GM18505 (cell line): Measurements from ENCODE around the gene GRWD1.

ENCODE experiments used
- ATAC-seq: cut with Tn5 transposase; IDR thresholded peaks from one replicate; pipeline ENCODE4 v1.9.1; 2021; ENCODE audit not compliant: unreplicated experiment
- POLR2A ChIP-seq: IDR thresholded peaks from 4 replicates; pipeline ENCODE4 v1.6.1; 2011; ENCODE audit warnings: borderline replicate concordance; ENCODE audit not compliant: insufficient read depth, insufficient read length; ENCODE audit errors: extremely low read depth

GRWD1 gene

DNA sequence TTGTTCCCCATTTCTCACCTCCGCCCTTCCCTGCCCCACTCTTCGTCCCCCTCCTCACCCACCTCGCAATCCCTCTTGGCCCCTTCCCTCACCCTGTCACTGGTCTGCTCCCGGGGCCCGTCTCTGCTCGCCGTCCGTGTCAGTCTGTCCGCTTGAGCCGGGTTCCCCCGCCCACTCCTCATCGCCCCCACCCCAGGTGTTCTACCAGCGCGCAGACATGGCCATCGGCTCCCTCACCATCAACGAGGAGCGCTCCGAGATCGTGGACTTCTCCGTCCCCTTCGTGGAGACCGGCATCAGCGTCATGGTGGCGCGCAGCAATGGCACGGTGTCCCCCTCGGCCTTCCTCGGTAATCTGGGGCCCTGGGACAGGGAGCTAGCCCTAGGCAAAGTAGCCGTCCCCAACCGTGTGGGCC, 30.0 kb upstream of the GRWD1 start:
- no peak for ATAC-seq
- TF ChIP-seq POLR2A = no peak

DNA sequence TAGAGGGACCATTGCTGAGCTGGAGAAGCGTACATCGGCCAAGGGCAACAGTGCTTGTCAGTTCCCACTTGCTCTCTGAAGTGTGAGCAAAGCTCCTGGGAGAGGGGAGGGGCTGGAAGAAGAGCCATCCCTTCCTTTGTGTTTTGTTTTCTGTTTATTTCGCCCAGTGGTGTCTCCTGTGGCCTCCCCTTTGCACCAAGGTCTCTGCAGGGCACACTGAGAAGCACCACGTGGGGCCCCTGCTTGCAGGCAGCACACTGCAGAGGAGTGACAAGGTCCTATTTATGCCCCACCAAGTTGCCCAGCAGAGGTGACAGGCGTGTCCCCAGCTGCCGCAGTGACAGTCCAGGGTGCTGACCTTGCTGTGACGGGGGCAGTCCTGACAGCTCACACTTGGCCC, 28.4 kb upstream of the GRWD1 start:
- no peak for ATAC-seq
- TF ChIP-seq POLR2A = no peak

DNA sequence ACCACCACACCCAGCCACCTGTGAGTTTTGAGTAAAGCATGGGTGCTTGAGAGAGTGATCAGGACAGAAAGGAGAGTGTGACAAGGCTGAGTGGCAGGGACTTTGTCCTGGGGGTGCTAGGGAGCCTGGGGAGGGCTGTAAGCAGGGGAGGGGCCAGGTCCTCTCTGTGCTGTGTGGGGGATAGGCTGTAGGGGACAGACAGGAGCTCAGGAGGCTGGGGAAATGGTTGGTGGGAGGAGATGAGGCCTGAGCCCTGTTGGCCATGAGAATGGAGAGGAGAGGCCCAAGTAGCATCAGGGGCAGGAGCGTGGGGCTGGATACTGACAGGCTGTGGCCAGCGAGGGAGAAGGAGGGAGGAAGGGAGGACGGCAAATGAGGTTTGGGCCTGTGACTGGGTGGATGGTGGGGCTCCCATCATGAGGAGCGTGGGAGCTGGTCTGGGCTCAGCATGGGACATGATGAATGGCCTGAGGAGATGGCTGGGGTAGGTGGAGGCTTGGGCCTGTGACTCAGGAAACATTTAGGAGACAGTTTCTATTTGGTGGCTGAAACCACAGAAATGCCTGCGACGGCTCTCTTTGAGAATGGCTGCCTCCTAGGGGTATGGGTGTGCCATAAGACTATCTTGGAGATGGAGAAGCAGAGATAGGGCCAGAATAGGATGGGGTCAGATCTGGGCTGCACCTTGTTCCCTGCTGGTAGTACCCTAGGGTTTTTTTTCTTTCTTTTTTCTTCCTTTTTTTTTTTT, 27.3 kb upstream of the GRWD1 start:
- no peak for ATAC-seq
- TF ChIP-seq POLR2A = no peak

DNA sequence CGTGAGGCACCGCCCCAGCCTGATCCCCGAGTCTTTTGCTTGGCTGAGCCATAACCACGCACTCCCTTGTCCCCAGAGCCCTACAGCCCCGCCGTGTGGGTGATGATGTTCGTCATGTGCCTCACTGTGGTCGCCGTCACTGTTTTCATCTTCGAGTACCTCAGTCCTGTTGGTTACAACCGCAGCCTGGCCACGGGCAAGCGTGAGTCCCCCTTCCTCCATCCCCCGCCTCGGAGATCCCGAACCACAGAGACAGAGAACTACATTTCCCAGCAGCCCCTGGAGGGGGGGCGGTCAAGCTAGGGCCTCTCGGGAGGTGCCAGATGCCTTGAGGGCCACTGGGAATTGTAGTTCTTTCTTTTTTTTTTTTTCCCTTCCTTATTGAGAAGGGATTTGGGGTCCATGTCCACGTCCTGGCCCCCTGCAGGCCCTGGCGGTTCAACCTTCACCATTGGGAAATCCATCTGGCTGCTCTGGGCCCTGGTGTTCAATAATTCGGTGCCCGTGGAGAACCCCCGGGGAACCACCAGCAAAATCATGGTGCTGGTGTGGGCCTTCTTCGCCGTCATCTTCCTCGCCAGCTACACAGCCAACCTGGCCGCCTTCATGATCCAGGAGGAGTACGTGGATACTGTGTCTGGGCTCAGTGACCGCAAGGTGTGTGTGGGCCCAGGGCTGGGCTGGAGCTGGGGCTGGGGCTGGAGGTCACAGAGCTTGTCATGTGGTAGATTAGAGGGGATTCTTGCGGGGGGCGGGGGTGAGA, 26.4 kb upstream of the GRWD1 start:
- TF ChIP-seq POLR2A = no peak
- ATAC-seq = no peak

DNA sequence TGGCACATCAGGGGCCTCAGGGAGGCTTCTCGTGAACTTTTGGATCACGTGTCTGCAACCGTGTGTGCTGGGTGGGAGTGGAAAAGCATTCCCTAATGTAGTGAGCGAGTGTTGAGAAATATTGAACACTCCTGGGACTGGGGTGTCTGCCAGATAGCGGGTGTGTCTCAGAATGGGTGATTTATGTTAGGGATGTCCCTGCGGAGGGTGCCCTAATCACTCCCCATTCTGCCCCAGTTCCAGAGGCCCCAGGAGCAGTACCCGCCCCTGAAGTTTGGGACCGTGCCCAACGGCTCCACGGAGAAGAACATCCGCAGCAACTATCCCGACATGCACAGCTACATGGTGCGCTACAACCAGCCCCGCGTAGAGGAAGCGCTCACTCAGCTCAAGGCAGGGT, 24.2 kb upstream of the GRWD1 start:
- ATAC-seq = no peak
- no peak for TF ChIP-seq POLR2A

DNA sequence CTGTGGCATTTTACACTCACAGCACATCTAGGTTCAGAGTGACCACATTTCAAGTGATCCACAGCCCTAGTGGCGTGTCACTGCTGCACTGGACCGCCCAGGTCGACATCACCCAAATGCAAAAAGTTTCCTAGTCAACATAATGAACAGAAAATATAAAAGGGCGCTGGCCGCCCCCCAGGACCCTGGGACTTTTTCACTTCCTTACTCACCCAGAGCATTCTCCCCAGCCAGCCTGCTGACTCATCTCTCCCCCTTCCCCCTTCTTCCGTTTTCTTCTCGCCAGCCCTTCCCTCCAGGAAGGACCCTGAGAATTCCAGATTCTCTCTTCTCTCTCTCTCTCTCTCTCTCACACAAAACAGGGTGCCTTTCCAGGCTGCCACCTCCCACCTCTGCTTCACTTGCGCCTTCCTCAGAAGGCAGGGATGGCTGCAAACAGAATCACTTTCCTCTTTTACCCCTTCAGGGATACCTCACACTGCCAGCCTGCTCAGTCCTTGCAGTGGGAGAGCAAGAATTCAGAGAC, 21.0 kb upstream of the GRWD1 start:
- no peak for ATAC-seq

DNA sequence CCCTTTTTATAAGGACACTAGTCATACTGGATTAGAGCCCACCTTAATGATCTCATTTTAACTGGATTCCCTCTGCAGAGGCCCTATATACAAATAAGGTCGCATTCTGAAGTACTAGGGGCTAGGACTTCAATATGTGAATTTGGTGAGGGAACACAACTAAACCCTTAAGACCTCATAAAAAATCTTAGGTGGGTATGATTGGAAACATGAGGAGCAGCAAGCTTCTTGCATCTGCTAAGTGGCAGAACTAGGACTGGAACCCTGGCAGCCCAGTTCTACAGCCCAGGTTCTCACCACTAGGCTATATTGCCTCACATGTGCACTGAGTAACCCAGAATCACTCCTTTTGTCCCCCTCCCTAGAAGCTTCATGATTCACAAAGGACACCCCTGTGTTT, 17.1 kb upstream of the GRWD1 start:
- no peak for ATAC-seq
- no peak for TF ChIP-seq POLR2A

More for the DNA sequence above, 21.0 kb upstream of the GRWD1 start:
- TF ChIP-seq POLR2A = no peak

DNA sequence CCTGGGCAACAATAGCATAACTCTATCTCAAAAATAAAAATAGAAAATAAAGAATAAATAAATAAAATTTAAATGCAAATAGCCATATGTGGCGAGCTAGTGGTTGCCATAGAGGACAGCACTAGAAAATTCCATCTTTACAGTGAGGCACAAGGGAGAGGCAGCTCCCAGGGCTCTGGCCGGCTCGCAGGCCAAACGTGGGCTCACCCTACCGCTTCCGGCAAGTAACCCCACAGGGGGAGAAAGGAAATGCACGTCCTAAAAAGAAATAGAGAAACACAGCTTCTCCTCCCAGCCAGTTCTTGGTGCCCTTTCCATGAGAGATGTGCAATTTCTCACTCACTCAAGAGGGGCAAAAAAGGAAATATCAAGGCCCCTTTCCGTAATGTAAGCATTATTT, 12.4 kb upstream of the GRWD1 start:
- ATAC-seq = no peak

DNA sequence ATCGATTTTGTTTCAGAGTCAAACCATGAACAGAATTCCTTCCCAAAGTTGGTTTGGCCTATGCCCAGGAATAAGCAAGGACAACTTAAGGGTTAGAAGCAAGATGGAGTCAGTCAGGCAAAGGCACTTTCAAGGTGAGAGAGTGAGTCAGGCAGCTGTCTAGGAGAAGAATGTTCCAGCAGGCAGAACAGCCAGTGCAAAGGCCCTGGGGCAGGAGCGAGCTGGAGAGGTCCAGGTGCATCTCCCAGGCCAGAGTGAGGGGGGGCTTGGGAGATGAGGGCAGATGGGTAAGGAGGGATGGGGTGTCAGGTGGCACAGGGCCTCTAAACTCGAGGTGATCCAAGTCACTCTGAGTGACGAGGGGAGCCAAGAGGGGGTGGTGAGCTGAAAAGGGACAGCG, 9.2 kb upstream of the GRWD1 start:
- ATAC-seq = no peak
- no peak for TF ChIP-seq POLR2A

More for the DNA sequence above, 12.4 kb upstream of the GRWD1 start:
- TF ChIP-seq POLR2A = no peak

DNA sequence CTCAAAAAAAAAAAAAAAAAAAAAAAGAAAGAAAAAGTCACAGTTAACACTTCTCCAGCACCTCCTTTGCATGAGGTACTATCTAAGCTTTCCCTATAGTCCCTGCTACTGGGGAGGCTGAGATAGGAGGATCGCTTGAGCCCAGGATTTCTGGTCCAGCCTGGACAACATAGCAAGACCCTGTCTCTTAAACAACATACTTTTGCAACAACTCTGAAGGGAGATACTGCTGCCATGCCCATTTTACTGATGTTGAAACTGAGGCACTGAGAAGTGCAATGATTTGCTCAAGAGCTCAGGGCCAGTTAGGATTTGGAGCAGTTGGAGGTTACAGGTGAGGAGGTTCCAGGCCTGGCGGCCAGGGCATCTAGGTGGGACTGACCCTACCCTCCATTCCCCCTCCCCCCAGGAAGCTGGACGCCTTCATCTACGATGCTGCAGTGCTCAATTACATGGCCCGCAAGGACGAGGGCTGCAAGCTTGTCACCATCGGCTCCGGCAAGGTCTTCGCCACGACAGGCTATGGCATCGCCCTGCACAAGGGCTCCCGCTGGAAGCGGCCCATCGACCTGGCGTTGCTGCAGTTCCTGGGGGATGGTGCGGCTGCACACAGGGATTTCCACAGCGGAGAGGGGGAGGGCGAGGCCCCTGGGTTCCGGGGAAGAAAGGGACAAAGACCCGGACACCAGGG, 4.3 kb upstream of the GRWD1 start:
- no peak for ATAC-seq
- TF ChIP-seq POLR2A = no peak

DNA sequence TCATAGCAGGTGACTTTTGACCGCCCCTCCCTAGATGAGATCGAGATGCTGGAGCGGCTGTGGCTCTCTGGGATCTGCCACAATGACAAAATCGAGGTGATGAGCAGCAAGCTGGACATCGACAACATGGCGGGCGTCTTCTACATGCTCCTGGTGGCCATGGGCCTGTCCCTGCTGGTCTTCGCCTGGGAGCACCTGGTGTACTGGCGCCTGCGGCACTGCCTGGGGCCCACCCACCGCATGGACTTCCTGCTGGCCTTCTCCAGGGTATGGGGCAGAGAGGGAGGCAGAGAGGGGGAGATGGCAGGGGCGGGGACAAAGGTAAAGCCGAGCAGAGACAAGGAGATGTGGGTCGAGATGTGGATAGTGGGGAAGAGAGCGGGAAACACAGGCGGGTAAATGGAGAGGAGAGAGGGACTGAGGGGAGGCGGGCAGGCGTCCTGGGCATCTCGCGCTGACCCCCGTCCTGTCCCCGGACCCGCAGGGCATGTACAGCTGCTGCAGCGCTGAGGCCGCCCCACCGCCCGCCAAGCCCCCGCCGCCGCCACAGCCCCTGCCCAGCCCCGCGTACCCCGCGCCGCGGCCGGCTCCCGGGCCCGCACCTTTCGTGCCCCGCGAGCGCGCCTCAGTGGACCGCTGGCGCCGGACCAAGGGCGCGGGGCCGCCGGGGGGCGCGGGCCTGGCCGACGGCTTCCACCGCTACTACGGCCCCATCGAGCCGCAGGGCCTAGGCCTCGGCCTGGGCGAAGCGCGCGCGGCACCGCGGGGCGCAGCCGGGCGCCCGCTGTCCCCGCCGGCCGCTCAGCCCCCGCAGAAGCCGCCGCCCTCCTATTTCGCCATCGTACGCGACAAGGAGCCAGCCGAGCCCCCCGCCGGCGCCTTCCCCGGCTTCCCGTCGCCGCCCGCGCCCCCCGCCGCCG, 3.4 kb upstream of the GRWD1 start:
- no peak for TF ChIP-seq POLR2A
- no peak for ATAC-seq

DNA sequence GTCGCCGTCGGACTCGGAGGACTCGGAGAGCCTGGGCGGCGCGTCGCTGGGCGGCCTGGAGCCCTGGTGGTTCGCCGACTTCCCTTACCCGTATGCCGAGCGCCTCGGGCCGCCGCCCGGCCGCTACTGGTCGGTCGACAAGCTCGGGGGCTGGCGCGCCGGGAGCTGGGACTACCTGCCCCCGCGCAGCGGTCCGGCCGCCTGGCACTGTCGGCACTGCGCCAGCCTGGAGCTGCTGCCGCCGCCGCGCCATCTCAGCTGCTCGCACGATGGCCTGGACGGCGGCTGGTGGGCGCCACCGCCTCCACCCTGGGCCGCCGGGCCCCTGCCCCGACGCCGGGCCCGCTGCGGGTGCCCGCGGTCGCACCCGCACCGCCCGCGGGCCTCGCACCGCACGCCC, 2.5 kb upstream of the GRWD1 start:
- no peak for TF ChIP-seq POLR2A
- ATAC-seq = no peak

DNA sequence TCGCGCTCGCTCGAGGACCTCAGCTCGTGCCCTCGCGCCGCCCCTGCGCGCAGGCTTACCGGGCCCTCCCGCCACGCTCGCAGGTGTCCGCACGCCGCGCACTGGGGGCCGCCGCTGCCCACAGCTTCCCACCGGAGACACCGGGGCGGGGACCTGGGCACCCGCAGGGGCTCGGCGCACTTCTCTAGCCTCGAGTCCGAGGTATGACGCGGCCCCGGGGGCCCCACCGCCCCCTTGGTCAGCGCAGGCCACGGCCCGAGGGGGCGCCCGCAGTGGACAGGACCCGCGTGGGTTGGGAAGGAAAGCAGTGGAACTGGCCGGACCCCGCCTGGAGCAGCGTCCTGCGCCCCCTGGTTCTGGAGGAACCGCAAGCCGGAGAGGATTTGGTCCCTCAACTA, 2.1 kb upstream of the GRWD1 start:
- TF ChIP-seq POLR2A = no peak
- ATAC-seq = no peak

DNA sequence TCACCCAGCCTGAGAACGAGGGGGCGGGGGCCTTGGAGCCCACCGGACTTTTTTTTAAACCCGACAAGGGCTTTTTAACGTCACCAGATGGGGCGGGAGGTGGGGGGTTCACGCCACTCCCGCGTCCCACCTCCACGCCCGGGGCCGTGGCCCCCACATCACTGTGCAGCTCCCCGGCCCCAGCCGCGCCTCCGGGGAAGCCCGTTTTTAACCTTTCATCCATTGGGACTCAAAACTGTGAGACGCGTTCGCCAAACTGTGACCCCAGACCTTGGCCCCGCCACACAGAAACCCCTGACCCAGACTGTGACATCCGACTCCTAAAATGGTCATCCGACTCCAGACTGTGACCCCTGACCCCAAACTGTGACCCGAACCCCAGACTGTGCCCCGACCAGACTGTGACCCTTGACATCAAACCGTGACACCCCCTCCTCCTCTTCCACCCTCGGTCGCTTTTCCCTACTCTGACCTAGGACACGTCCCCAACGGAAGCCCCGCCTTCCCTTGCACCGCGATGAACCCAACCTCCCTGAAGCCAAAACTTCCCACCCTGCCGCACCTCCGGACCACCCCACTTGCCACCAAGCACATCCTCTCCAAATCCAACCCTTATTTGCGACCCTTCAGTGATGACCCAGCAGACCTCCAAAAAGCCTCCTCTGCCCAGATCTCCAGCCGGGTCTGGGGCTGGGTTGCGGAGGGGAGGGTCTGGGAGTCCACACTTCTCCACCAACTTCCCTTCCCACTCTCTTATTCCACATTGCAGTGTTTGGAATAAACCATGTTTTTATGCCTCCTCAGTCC, 1.5 kb upstream of the GRWD1 start:
- ATAC-seq = no peak
- no peak for TF ChIP-seq POLR2A
